Nephron (organoid): ENCODE results near the gene GFM1.

Experiments used
- H3K27ac Mint-ChIP-seq, 3 experiments: 2 replicates each; pipeline ENCODE4 v1.8.0; 2020; ENCODE audit warnings: mixed read lengths in 3 of 3, mild to moderate bottlenecking in 2 of 3, moderate library complexity in 1 of 3
- H3K27me3 Mint-ChIP-seq: 2 replicates; pipeline ENCODE4 v1.8.0; 2021; ENCODE audit warnings: low read depth, mild to moderate bottlenecking, moderate library complexity, mixed read lengths
- H3K36me3 Mint-ChIP-seq: 2 replicates; pipeline ENCODE4 v1.8.0; 2020; ENCODE audit warnings: low read depth, mixed read lengths
- H3K4me1 Mint-ChIP-seq: 2 replicates; pipeline ENCODE4 v1.8.0; 2020; ENCODE audit warnings: mixed read lengths
- H3K4me3 Mint-ChIP-seq, 3 experiments: 2 replicates each; pipeline ENCODE4 v1.8.0; 2020; ENCODE audit warnings: mild to moderate bottlenecking in 3 of 3, mixed read lengths in 3 of 3, moderate library complexity in 2 of 3
- H3K9me3 Mint-ChIP-seq: 2 replicates; pipeline ENCODE4 v1.8.0; 2020; ENCODE audit warnings: mixed read lengths
- CTCF ChIP-seq, 3 experiments: fragments of 200-600 bp; sonication (generic); IDR thresholded peaks; one replicate each; pipeline ENCODE4 v1.5.0; 2021; ENCODE audit warnings: antibody characterized with exemption in 3 of 3; ENCODE audit not compliant: unreplicated experiment in 3 of 3

The GFM1 gene

GRCh38 chr3:158728851-158729250 is 84.5 kb downstream of the GFM1 start:
- peak overlapping the region in 1 of 3 experiments; percentile 44 for H3K27ac Mint-ChIP-seq
- no peak for TF ChIP-seq CTCF (IDR thresholded peaks at IDR 0.05; ENCODE audit: unreplicated experiment in 3 of 3)
- H3K27me3 Mint-ChIP-seq = no peaks in the 10 kb centered on the region
- H3K4me1 Mint-ChIP-seq = peaks cover 27% of the 10 kb centered on the region
- no peaks in the 10 kb centered on the region for H3K9me3 Mint-ChIP-seq
- H3K36me3 Mint-ChIP-seq = peaks cover 2% of the 10 kb centered on the region
- peak overlapping the region in 1 of 3 experiments; percentile 34 for H3K4me3 Mint-ChIP-seq

- Mint-ChIP-seq H3K27me3 (no peaks in the 10 kb centered on the region), H3K4me1 (peaks cover 15% of the 10 kb centered on the region), H3K36me3 (peaks cover 15% of the 10 kb centered on the region), H3K27ac (peak overlapping the region in 2 of 3 experiments; percentile 78 to 83), H3K4me3 (peak overlapping the region; percentile 69 to 85 (median 80)), H3K9me3 (peaks cover 2% of the 10 kb centered on the region)
- no peak for TF ChIP-seq CTCF (IDR thresholded peaks at IDR 0.05; ENCODE audit: unreplicated experiment in 3 of 3)
Measured at GRCh38 chr3:158731486-158731885, 87.2 kb downstream of the GFM1 start.

- no peak for TF ChIP-seq CTCF (IDR thresholded peaks at IDR 0.05; ENCODE audit: unreplicated experiment in 3 of 3)
- Mint-ChIP-seq H3K4me1 (peaks cover 15% of the 10 kb centered on the region), H3K36me3 (peaks cover 15% of the 10 kb centered on the region), H3K4me3 (peak within 1 kb of the TSS; percentile 73 to 85 (median 80)), H3K27ac (peak within 1 kb of the TSS in 2 of 3 experiments; percentile 78 to 83), H3K9me3 (peaks cover 2% of the 10 kb centered on the region), H3K27me3 (no peaks in the 10 kb centered on the region)
Measured at GRCh38 chr3:158731938-158732855, 87.9 kb downstream of the GFM1 start, which contains the start of gene RARRES1. RARRES1 (minus strand) TSS chr3:158732457; CDS start chr3:158732415, 42 bp downstream.

- peaks cover 2% of the 10 kb centered on the region for H3K9me3 Mint-ChIP-seq
- H3K4me3 Mint-ChIP-seq = peak overlapping the region; percentile 64 to 73 (median 73)
- no peaks in the 10 kb centered on the region for H3K27me3 Mint-ChIP-seq
- H3K27ac Mint-ChIP-seq = peak overlapping the region in 1 of 3 experiments; percentile 48
- no peak for TF ChIP-seq CTCF (IDR thresholded peaks at IDR 0.05; ENCODE audit: unreplicated experiment in 3 of 3)
- peaks cover 16% of the 10 kb centered on the region for H3K36me3 Mint-ChIP-seq
- H3K4me1 Mint-ChIP-seq = peaks cover 11% of the 10 kb centered on the region
Measured at GRCh38 chr3:158732856-158733200, 88.5 kb downstream of the GFM1 start.

GRCh38 chr3:158733656-158734055 is 89.3 kb downstream of the GFM1 start:
- peak overlapping the region in 2 of 3 experiments; percentile 13 to 35 for H3K27ac Mint-ChIP-seq
- TF ChIP-seq CTCF (IDR thresholded peaks at IDR 0.05; ENCODE audit: unreplicated experiment in 3 of 3) = no peak
- peaks cover 2% of the 10 kb centered on the region for H3K9me3 Mint-ChIP-seq
- no peaks in the 10 kb centered on the region for H3K27me3 Mint-ChIP-seq
- H3K4me1 Mint-ChIP-seq = peaks cover 6% of the 10 kb centered on the region
- peak overlapping the region; percentile 56 to 73 (median 72) for H3K4me3 Mint-ChIP-seq
- peaks cover 18% of the 10 kb centered on the region for H3K36me3 Mint-ChIP-seq
